SU-DHL-6 (cell line): ENCODE data around the gene CPSF6.

Source experiments
- H2AFZ ChIP-seq: fragments of 200-600 bp; sonication (generic); 2 replicates; pipeline ENCODE4 v1.6.1; 2014; ENCODE audit warnings: low read depth, mild to moderate bottlenecking, moderate library complexity, mixed read lengths, antibody characterized with exemption, low read length; ENCODE audit not compliant: severe bottlenecking
- H3F3A ChIP-seq: fragments of 200-600 bp; shearing (Covaris generic); 2 replicates; pipeline ENCODE4 v1.6.0; 2016; ENCODE audit warnings: antibody characterized with exemption, mild to moderate bottlenecking; ENCODE audit not compliant: insufficient read depth
- H3K27ac ChIP-seq: fragments of 200-600 bp; sonication (generic); 2 replicates; pipeline ENCODE4 v1.5.1; 2016; ENCODE audit warnings: low read depth, mild to moderate bottlenecking, low read length, moderate library complexity, mixed read lengths
- H3K27me3 ChIP-seq: fragments of 200-600 bp; sonication (generic), shearing (Covaris generic); 2 replicates; pipeline ENCODE4 v1.6.0; 2014; ENCODE audit warnings: mild to moderate bottlenecking, low read length
- H3K36me3 ChIP-seq: fragments of 200-600 bp; sonication (generic); 2 replicates; pipeline ENCODE4 v1.6.1; 2014; ENCODE audit warnings: mild to moderate bottlenecking, low read length, mixed read lengths
- H3K4me2 ChIP-seq: fragments of 300-600, 200-600 bp; shearing (Covaris generic), sonication (generic); 2 replicates; pipeline ENCODE4 v1.6.0; 2014; ENCODE audit warnings: low read length, low read depth, mild to moderate bottlenecking; ENCODE audit not compliant: poor library complexity, severe bottlenecking
- H3K4me3 ChIP-seq: fragments of 200-600 bp; sonication (generic); 2 replicates; pipeline ENCODE4 v1.5.1; 2014; ENCODE audit warnings: antibody characterized with exemption, low read length, mild to moderate bottlenecking, mixed read lengths; ENCODE audit not compliant: insufficient read depth, poor library complexity, severe bottlenecking
- H3K79me2 ChIP-seq: fragments of 200-600 bp; sonication (generic); 2 replicates; pipeline ENCODE4 v1.6.1; 2014; ENCODE audit warnings: mild to moderate bottlenecking, low read length, moderate library complexity; ENCODE audit not compliant: insufficient read depth
- H3K9ac ChIP-seq: fragments of 200-600 bp; sonication (generic); 2 replicates; pipeline ENCODE4 v1.7.0; 2014; ENCODE audit warnings: mild to moderate bottlenecking, low read length
- H3K9me2 ChIP-seq: fragments of 200-600 bp; sonication (generic); replicated peaks from 2 replicates; pipeline ENCODE4 v1.6.1; 2014; ENCODE audit warnings: low read length; ENCODE audit not compliant: insufficient read depth
- H3K9me3 ChIP-seq: fragments of 200-600 bp; sonication (generic); 2 replicates; pipeline ENCODE4 v1.6.1; 2014; ENCODE audit warnings: low read length, mixed read lengths; ENCODE audit not compliant: insufficient read depth
- H4K20me1 ChIP-seq: fragments of 200-600 bp; sonication (generic); 2 replicates; pipeline ENCODE4 v1.6.1; 2014; ENCODE audit warnings: low read depth, mild to moderate bottlenecking, antibody characterized with exemption, low read length, moderate library complexity, mixed read lengths
- EZH2phosphoT487 ChIP-seq: fragments of 200-600 bp; sonication (generic), shearing (Covaris generic); conservative IDR thresholded peaks from 2 replicates; pipeline ENCODE4 v1.6.1; 2018; ENCODE audit warnings: mild to moderate bottlenecking, antibody characterized with exemption, low read length, moderate library complexity, mixed read lengths
- TF ChIP-seq, protein P1 (sequence below): fragments of 200-600 bp; sonication (generic); IDR thresholded peaks from one replicate; pipeline ENCODE4 v1.5.1; 2017; ENCODE audit warnings: antibody characterized with exemption, mild to moderate bottlenecking, low read length, moderate library complexity; ENCODE audit not compliant: insufficient read depth, poor library complexity, severe bottlenecking

The CPSF6 gene

GRCh38 chr12:69269736-69270135 is 30.4 kb downstream of the CPSF6 start:
- H3K36me3 ChIP-seq: peaks cover 40% of the 10 kb centered on the region; the same call in 1 of the 2 replicates
- no peaks in the 10 kb centered on the region for H3K9me2 ChIP-seq
- peaks cover 10% of the 10 kb centered on the region; the same call in 1 of the 2 replicates for H4K20me1 ChIP-seq
- no peak overlapping the region for H3K4me2 ChIP-seq
- TF ChIP-seq EZH2phosphoT487: no peak
- TF ChIP-seq, protein P1, sequence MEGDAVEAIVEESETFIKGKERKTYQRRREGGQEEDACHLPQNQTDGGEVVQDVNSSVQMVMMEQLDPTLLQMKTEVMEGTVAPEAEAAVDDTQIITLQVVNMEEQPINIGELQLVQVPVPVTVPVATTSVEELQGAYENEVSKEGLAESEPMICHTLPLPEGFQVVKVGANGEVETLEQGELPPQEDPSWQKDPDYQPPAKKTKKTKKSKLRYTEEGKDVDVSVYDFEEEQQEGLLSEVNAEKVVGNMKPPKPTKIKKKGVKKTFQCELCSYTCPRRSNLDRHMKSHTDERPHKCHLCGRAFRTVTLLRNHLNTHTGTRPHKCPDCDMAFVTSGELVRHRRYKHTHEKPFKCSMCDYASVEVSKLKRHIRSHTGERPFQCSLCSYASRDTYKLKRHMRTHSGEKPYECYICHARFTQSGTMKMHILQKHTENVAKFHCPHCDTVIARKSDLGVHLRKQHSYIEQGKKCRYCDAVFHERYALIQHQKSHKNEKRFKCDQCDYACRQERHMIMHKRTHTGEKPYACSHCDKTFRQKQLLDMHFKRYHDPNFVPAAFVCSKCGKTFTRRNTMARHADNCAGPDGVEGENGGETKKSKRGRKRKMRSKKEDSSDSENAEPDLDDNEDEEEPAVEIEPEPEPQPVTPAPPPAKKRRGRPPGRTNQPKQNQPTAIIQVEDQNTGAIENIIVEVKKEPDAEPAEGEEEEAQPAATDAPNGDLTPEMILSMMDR: no peak
- no peaks in the 10 kb centered on the region for H3K79me2 ChIP-seq
- H3K9me3 ChIP-seq: no peaks in the 10 kb centered on the region
- H3K9ac ChIP-seq: no peak overlapping the region
- H2AFZ ChIP-seq: no peak overlapping the region
- H3K27ac ChIP-seq: no peak overlapping the region
- no peak overlapping the region for H3K4me3 ChIP-seq
- H3K27me3 ChIP-seq: no peaks in the 10 kb centered on the region
- peaks cover 23% of the 10 kb centered on the region for H3F3A ChIP-seq

DNA sequence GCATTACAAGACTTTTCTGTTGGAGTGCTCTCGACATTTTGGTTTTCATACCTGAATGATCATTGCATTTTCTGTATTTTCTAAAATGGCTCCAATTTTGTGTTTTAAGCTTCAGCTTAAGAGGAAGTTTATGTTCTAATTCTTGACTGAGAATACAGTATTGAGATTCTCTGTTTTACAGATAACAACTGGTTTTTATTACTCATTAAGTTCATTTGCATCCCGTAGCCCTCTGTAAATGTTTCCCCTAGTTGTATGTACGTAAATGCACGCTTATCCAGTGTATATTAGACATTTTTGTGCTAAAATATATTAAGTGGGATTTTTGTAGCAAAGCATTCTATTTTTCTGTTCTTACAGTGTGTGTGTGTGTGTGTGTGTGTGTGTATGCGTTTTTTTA is 33.1 kb downstream of the CPSF6 start:
- no peak overlapping the region for H3K4me3 ChIP-seq
- H3K27me3 ChIP-seq: no peaks in the 10 kb centered on the region
- TF ChIP-seq, protein P1: no peak
- TF ChIP-seq EZH2phosphoT487: no peak

DNA sequence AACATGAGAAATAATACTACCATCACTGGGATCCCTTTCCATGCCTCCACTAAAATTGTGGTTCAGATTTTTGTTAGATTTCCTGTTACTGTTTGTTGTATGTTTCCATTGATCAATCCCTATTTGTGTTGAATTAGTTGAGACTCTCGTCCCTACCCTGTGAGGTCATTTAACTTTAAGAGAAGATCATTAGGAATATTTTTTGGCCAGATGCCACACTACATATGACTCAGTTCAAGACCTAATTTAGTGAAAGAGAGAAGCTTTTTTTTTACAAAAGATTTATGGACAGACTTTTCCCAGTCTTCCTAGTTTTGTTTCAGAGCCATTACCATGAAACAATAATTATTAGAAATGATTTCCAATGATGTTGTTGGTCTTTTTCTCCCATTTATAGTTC is 35.5 kb downstream of the CPSF6 start:
- Histone ChIP-seq H3K9me2 (no peaks in the 10 kb centered on the region), H3K4me3 (no peak overlapping the region), H3K79me2 (no peaks in the 10 kb centered on the region), H3K27me3 (no peaks in the 10 kb centered on the region), H3K27ac (no peak overlapping the region), H2AFZ (no peak overlapping the region), H4K20me1 (no peaks in the 10 kb centered on the region), H3K9ac (no peak overlapping the region), H3F3A (peaks cover 13% of the 10 kb centered on the region; the same call in 1 of the 2 replicates), H3K4me2 (no peak overlapping the region), H3K9me3 (no peaks in the 10 kb centered on the region), H3K36me3 (peaks cover 14% of the 10 kb centered on the region; the same call in 1 of the 2 replicates)
- TF ChIP-seq, protein P1: no peak
- TF ChIP-seq EZH2phosphoT487: no peak

More for the DNA sequence above, 33.1 kb downstream of the CPSF6 start:
- no peak overlapping the region for H3K9ac ChIP-seq
- peaks cover 20% of the 10 kb centered on the region for H3F3A ChIP-seq
- H2AFZ ChIP-seq: no peak overlapping the region
- no peaks in the 10 kb centered on the region for H3K9me3 ChIP-seq
- peaks cover 25% of the 10 kb centered on the region; the same call in 1 of the 2 replicates for H3K36me3 ChIP-seq
- no peaks in the 10 kb centered on the region for H3K79me2 ChIP-seq
- no peak overlapping the region for H3K27ac ChIP-seq
- no peak overlapping the region for H3K4me2 ChIP-seq
- no peaks in the 10 kb centered on the region for H4K20me1 ChIP-seq
- H3K9me2 ChIP-seq: no peaks in the 10 kb centered on the region
